Fibroblast of the aortic adventitia (primary cell): ENCODE results near the gene HSPA1L. TPM values are rescaled to one million over a fixed set of nuclear protein-coding genes. Genes with fewer than 3 reads are reported as not detected.
"Not testable (repeated sequence)": the region's sequence is repeated elsewhere in the genome, so short reads cannot be mapped to it uniquely, and the experiment has no call there.

ENCODE experiments used
- DNase-seq: peaks from one replicate; pipeline ENCODE4 v3.0.0-alpha.2; 2010; ENCODE audit warnings: low read depth
- H3K4me3 ChIP-seq: 2 replicates; pipeline ENCODE4 v1.5.1; 2011; ENCODE audit warnings: low read depth, mild to moderate bottlenecking, control low read depth, low read length, moderate library complexity
- CTCF ChIP-seq: IDR thresholded peaks from 2 replicates; pipeline ENCODE4 v1.5.1; 2011; ENCODE audit warnings: mild to moderate bottlenecking, low read length, control low read depth, inconsistent platforms; ENCODE audit not compliant: insufficient read depth
- total RNA-seq: library from RNA; depleted of rRNA; stranded (reverse); fragments of >200 nt; gene quantifications from 2 replicates; pipeline ENCODE4 v1.2.3, GENCODE V29; 2012; ENCODE audit warnings: low replicate concordance

HSPA1L gene
- total RNA-seq, 1 donor: 1.4 TPM

DNA sequence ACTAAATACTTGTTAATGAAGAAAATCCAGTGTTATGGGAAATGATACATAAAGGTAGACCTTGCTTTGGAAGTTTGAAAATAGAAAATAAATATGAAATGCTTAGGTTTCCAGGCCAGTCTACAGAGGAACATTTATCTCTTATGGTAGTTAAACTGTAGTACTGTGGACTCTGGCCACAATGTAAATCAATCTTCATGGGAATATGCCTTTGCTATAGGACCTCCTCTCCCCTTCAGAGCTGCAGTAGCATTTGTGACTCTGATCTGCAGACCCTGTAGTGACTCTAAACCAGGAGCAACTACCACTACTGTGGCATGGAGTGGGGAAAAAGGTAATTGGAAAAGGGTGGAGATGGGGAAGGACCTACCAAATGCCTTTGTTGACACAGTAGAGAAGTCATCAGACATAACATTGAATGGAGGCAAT, 4.8 kb upstream of the HSPA1L start:
- DNase-seq: no peak
- no peak overlapping the region for H3K4me3 ChIP-seq
- TF ChIP-seq CTCF: no peak

DNA sequence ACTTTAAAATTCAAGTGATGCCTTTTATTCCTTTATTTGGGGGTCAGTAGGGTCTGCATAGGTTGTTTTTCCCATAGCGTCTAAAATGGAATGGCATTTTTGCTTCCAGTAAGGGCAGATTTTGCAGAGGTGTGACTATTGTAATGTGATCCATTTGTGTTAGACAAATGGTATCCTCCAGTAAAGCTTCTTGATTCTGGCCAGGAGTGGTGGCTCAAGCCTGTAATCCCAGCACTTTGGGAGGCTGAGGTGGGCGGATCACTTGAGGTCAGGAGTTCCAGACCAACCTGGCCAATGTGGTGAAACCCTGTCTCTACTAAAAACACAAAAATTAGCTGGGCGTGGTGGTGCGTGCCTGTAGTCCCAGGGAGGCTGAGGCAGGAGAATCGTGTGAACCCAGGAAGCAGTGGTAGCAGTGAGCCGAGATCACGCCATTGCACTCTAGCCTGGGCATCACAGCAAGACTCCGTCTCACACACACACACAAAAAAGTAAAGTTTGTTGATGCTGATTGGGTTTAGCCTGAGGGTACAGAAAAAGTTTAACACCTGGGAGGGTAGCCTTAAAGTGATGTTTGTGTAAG, 2.9 kb upstream of the HSPA1L start:
- H3K4me3 ChIP-seq: peak overlapping the region; percentile 61
- DNase-seq: not testable (repeated sequence)

DNA sequence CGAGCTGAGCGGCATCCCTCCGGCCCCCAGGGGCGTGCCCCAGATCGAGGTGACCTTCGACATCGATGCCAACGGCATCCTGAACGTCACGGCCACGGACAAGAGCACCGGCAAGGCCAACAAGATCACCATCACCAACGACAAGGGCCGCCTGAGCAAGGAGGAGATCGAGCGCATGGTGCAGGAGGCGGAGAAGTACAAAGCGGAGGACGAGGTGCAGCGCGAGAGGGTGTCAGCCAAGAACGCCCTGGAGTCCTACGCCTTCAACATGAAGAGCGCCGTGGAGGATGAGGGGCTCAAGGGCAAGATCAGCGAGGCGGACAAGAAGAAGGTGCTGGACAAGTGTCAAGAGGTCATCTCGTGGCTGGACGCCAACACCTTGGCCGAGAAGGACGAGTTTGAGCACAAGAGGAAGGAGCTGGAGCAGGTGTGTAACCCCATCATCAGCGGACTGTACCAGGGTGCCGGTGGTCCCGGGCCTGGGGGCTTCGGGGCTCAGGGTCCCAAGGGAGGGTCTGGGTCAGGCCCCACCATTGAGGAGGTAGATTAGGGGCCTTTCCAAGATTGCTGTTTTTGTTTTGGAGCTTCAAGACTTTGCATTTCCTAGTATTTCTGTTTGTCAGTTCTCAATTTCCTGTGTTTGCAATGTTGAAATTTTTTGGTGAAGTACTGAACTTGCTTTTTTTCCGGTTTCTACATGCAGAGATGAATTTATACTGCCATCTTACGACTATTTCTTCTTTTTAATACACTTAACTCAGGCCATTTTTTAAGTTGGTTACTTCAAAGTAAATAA, 2.2 kb upstream of the HSPA1L start:
- DNase-seq: not testable (repeated sequence)
- peak overlapping the region; percentile 61 for H3K4me3 ChIP-seq

GRCh38 chr6:31814677-31815024, 432 bp downstream of the HSPA1L start:
- no peak for TF ChIP-seq CTCF
- peak overlapping the region; percentile 68 for H3K4me3 ChIP-seq
- peak; percentile 99 for DNase-seq

DNA sequence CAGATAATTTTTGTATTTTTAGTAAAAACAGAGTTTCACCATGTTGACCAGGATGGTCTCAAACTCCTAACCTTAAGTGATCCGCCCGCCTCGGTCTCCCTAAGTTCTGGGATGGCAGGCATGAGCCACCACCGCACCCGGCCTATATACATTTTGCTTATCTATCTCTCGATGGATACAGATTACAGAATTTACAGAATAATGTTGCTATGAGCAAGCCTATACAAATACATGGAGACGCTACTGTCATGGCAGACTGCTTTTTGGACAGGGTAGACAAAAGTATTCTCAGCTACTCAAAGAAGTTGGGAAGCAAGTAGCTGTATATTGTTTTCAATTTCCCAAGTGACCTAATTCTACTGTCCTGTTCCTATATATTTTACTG, 1.6 kb downstream of the HSPA1L start:
- no peak overlapping the region for H3K4me3 ChIP-seq
- no peak for TF ChIP-seq CTCF
- DNase-seq: no peak

- no peak for DNase-seq
- TF ChIP-seq CTCF: no peak
- no peak overlapping the region for H3K4me3 ChIP-seq
Observed at GRCh38 chr6:31811645-31812044, 3.4 kb downstream of the HSPA1L start.

DNA sequence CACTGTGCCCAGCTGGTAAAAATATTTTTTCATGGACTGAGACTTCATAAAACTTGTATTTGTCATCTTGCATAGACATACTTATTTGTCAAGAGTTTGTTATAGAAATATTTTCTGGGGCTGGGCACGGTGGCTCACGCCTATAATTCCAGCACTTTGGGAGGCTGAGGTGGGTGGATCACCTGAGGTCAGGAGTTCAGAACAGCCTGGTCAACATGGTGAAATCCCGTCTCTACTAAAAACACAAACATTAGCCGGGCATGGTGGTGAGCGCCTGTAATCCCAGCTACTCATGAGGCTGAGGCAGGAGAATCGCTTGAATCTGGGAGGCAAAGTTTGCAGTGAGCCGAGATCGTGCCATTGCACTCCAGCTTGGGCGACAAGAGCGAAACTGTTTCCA, 6.5 kb downstream of the HSPA1L start:
- H3K4me3 ChIP-seq, DNase-seq: not testable (repeated sequence)

DNA sequence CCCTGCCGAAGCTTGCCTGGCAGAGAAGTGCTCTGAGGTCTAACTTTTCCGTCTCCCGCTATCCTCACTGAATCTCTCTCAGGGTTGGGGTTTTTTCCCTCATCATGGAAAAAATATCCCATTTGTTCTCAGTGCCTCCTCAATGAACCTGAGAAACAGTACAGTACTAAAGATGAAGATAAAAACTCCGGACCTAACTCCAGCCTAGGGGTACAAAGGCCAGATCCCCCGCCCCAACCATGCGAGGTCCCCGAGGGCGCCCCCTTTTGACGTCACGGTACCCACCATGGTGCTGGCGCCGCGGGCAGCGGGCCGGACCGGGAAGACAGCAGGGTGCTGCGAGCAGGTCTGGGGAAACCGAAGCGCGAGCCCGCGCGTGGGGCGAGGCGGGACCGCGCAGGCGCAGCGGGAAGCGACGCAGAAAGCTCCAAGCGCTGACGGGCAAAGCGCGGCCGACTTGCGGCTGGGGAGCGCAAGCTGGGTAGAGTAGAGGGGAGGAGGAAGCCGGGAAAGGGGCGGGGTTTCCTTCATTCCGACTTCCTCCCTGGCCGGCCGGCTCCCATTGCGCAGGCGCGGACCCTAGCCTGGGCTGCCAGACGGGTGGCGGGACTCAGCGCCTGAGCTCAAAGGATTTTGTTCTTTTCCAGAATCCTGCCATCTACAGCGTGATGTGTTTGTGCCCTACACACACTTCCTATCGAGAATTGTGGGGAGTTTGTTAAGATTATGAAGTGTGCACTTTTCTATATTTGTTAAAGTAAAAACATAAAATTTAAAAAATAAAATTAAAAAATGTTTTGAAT, 8.4 kb downstream of the HSPA1L start, which contains the start of gene LSM2:
Gene LSM2 (minus strand): TSS at position 497 of the 803 bp plus-strand sequence. CDS start 209 bp downstream, at position 288.
- peak; percentile 97 for DNase-seq
- TF ChIP-seq CTCF: no peak
- H3K4me3 ChIP-seq: peak within 1 kb of the TSS; percentile 84
